Measurements from ENCODE around the gene VPS33A. TPM values are rescaled to one million over a fixed set of nuclear protein-coding genes. Genes with fewer than 3 reads are reported as not detected.
"Not testable (repeated sequence)": the region's sequence is repeated elsewhere in the genome, so short reads cannot be mapped to it uniquely, and the experiment has no call there.

Gene VPS33A
- 17.3 and 23.6 TPM in 2 replicates for total RNA-seq (2014; rRNA removed; shearing (Covaris generic))
- 14.5 and 16.7 TPM in 2 replicates for polyA plus RNA-seq (2014; cell fraction: nucleus; rRNA removed)

DNA sequence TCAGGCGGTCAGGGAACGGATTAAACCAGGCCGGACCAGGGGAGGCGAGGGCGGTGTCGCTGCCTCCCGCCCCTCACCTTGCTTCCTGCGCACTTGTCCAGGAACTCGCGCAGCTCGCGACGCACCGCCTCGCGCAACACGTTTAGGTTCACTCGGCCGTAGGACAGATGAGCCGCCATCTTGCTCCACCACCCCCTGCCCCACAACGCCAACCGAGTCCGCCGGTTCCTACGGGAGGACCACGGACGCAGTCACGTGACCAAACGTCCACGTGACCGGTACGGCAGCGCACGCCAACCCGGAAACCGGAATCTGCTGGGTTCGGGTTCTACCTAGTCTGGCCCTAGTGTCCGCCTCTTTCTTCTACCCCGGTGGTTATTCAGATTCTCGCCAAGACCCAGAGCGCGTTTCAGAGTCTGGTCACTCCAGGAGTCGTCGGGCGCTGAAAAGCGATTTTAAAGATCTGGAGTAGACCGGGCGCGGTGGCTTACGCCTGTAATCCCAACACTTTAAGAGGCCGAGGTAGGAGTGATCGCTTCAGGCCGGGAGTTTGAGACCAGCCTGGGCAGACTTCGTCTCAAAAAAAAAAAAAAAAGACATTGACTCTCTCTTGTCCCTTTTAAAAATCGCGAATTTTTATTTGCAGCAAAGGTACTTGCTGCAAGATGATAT lies at the start of gene VPS33A:
TSS of gene VPS33A (minus strand) at position 265 of the 672 bp plus-strand sequence. CDS start at position 179, 86 bp downstream.
- DNase-seq (ENCODE audit: extremely low read depth, low read depth): peak; percentile 96

DNA sequence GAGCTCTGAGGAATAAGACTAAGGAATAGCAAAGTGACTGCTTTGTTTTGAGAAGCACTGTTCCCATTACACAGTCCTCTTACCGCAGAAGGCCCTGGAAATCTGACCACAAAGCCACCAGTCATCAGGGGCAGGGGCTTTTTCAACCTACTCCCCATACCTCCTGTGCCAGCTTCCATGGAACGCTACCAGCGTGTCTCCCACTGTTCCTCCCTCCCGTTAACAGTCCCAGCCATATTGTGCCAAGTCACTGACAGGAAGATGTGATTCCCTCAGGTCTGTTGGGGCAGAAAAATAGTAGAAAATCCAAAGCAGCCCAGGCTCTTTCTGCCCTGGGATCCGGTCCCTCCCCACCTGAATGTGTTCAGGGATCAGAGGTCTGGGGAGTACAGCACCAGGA lies 46.6 kb upstream of the VPS33A start:
- DNase-seq (ENCODE audit: extremely low read depth, low read depth): no peak

DNA sequence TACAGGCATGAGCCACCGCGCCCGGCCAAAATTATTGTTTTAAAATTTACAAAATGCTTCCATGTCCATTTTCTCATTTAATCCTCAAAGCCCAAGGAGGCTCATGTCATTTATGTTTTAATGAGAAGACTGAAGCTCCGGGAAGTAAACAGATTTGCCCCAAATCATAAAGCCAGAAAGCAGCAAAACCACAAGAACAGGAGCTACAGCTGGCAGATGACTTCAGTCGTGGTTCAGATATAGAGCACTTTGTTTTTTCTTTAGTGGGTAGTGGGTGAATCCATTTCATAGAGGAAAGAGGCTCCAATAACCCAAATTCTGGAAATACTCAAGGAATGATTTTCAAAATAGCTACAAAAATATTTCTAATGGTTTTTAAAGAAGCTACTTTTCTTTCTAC lies 45.4 kb upstream of the VPS33A start:
- no peak for DNase-seq (ENCODE audit: extremely low read depth, low read depth)

DNA sequence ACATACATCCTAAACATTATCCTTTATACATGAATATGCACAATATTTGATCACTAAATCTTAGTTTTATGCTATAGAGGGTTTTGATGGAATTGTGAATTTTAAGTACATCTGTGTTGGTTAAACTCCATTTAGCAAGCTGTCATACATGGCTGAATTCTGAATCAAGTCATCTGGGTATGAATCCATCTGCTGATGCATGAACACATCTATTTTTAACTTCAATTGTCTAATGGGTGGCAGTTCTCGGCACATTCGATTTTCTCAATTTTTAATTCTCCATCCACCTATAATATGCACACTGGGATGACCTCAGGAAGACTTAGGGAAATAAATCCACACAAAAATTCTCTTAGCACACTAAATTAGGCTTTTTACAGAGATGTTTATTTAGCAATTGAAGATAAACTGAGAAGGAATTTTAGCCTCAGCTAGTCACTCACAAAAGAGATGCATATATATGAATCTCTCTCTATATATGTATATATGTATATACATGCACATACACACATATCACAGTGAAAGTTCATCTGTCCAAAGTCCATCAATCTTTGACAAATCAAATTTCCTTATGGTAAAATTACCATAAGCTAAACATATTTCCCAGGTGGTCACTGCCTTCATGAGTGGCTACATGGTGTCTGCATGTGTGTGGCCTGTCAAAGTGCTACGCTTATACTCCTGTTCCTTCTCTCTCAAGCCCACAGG lies 44.5 kb upstream of the VPS33A start:
- no peak for DNase-seq (ENCODE audit: extremely low read depth, low read depth)

DNA sequence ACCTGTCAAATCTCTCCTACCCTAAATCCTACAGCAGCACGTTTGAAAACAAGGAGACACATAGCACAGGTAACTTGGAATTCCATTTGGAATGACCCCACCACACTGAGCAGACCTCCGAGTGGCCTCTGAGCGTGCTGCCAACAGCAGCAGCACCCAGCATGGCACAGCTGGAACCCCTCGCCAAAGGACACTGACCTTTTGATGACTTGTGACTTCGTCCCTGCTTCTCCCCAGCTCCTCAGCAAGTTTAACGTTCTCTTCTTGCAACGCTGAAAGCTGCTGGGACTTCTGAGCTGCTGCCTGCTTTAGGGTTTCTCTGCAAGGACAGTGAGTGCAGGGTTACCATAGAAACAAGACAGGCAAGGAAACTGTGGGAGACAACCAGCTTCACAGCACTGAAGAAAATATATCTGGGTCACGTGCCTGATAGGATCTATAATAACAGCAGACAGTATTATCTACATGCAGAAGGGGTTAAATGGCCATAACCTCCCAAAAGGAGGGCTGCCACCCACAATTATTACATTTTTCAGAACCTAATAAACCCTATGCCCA lies 43.3 kb upstream of the VPS33A start:
- no peak for DNase-seq (ENCODE audit: extremely low read depth, low read depth)

DNA sequence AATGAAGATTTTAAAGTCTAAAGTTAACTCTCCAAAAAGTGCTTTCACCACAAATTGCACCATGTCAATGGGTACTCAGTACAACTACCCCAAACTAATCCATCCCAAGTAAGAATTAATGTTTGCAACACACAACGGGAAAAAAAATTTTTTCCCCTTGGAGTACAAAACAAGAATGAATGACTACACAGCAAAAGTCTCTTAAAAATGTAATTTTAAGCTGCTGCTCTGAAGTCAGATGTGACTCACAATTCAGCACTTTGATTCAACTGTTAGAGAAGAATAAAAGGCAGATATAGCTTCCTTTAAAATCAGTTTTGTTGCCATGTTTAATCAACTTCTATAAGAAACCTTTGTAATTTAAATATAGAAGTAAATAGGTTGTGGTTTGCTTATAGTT lies 42.5 kb upstream of the VPS33A start:
- DNase-seq (ENCODE audit: extremely low read depth, low read depth): no peak

DNA sequence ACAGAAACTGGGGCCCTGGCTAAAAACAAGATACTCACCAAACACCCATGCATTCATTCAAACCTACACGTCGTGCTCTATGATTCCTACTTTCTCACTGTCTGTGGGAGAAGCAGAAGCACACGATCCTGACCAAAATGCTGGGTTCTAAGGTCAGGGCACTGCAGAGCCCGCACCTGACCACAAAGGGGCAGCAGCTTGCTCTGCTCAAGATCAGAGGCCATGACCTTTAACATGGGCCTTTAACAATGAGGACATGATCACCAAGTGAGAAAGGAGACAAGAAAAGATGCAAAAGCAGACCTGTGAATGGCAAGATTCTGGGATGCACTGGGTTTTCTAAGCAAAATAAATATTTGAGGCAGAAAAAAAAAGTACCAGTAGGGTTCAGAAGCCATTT lies 40.1 kb upstream of the VPS33A start:
- no peak for DNase-seq (ENCODE audit: extremely low read depth, low read depth)

DNA sequence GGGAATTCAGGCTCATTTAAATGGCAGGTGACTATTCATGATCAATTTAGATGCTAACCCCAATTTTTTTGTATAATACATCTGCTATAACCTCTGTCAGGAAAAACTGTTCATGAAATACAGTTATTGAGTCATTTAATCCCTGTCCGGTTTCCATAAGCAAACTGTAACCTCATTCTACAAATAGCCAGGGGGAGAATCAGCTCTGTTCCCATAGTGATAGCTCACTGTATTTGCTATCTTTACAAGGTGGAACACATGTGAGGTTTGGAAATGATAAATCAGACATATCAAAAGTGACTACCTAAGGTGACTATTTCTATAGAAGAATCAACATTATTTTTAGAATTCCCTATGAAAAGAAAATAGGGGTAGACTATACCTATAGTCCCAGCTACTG lies 38.6 kb upstream of the VPS33A start:
- no peak for DNase-seq (ENCODE audit: extremely low read depth, low read depth)

DNA sequence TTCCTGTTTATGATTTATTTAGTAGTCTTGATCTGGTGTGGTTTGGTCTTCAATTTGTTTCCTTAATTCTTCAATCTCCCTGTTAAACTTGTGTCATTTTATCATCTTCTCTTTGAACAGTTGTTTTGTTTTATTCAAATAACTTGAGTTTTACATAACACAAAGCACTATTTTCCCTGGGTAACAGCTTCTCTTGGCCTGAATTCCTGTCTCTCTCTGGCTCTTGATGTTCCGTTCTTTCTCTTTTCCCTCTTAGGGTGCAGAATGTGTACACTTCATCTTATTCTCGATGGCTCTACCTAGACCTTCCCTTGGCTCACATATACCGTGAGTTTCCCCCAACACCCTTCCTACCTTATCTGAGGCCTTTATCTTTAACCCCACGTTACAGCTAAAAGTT lies 36.8 kb upstream of the VPS33A start:
- no peak for DNase-seq (ENCODE audit: extremely low read depth, low read depth)

DNA sequence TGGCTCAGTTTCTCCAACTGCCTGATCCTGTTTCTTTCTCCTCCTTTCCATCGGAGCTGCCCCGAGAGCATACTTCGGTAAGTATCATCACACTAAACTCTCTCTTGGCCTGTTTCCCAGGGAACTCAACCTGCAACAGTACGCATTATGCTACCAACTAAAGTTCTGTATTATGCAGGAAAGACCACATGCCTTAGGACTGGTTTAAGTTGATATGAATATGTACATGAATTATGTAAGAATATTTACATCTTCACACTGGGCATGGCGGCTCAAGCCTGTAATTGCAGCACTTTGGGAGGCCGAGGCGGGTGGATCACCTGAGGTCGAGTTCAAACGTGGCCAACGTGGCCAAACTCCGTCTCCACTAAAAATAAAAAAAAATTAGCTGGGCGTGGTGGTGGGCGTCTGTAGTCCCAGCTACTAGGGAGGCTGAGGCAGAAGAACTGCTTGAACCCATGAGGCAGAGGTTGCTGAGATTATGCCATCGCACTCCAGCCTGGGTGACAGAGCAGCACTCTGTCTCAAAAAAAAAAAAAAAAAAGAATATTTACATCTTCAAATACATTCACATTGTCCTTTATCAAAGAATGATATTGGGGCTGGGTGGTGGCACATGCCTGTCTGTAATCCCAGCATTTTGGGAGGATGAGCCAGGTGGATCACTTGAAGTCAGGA lies 31.9 kb upstream of the VPS33A start:
- DNase-seq (ENCODE audit: extremely low read depth, low read depth): no peak

DNA sequence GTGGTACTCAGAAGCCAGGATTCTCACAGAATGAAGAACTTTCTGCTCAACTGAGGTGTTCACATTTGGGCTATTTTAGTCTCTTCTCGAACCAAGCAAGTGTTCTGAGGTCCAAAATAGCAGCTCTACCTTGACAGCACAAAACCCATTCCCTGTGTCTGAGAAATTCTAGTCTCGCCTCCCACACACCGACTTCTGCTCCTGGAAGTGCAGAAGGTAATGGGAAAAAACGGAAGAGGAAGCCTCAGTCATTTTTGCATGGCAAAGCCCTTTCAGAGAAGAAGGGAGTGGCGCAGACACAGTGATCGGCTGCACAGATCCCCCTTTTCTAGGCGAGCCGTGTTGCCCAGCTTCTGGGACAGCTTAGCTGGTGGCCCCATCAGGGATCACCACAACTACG lies 31.2 kb upstream of the VPS33A start:
- DNase-seq (ENCODE audit: extremely low read depth, low read depth): no peak

DNA sequence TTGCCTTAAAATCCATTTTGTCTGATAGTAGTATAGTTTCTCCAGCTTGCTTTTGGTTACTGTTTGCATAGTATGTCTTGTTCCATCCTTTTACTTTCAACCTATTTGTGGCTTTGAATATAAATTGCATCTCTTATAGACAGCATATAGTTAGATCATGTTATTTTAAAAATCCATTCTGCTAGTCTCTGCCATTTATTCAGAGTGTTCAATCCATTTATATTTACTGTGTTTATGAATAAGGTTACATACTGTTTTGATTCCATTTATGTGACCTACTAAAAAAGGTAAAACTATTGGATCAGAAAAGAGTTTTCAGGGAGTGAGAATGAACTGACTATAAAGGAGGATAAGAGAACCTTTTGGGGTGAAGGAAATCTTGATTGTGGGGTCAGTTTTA lies 29.6 kb upstream of the VPS33A start:
- no peak for DNase-seq (ENCODE audit: extremely low read depth, low read depth)

DNA sequence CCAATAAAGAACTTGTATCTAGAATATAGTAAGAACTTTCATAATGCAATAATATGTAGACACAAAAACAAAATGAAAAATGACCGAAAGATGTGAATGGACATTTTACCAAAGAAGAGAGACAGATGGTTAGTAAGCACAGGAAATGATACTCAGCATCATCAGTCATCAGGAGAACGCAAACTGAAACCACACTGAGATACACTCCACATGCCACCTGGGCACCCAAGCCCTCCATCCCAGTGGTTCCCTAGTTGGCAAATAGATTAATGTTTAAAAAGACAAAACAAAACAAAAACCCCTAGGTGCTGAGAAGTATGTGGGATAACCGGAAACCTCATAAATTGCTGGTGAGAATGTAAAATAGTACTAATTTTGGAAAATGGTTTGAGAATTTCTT lies 26.8 kb upstream of the VPS33A start:
- no peak for DNase-seq (ENCODE audit: extremely low read depth, low read depth)

DNA sequence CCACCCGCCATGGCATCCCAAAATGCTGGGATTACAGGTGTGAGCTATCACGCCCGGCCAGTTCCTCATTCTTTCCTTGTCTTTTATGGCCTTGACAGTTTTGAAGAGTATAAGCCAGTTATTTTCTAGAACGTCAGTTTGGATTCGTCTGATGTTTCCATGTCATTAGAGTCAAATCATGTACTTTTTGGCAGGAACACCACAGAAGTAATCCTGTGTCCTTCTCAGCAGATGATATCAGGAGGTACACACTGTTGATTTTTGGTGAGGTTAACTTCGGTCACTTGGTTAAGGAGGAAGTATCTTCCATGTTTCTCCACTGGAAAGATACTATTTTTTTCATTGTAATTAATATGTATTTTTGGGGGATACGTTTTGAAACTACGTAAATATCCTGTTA lies 25.1 kb upstream of the VPS33A start:
- no peak for DNase-seq (ENCODE audit: extremely low read depth, low read depth)

DNA sequence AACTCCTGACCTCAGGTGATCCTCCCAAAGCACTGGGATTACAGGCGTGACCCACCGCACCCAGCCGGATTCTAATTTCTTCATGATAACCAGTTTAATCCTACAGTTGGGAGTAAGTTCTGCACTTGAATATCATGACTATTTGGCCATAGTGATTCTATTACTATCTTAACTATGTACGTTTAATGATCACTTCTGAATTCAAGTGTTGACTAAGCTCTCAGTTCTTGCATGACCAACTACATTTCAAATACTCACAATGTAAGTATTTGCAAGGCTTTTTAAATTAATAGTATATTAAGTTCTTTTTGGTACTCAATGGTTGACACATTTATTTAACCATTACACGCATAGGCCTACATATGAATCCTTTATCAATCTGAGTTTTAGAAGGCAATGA lies 17.4 kb upstream of the VPS33A start:
- DNase-seq (ENCODE audit: extremely low read depth, low read depth): no peak

DNA sequence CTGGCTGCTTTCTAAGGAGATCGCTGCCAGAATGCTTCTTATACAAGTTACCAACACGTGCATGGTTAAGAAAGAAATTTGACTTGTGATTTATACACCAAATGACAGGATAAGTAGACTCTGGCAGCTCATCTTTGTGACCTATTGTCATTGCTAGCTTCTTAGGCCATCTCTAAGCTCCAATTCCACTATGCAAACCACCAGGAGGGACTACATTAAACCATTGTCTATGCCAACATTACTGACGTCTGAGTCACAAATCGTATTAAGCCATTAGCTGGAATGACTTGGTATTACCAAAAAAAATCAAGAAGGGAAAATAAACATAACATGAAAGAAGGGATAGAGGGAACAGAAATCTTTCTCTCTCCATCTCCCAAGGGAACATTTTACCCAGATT lies 15.8 kb upstream of the VPS33A start:
- DNase-seq (ENCODE audit: extremely low read depth, low read depth): no peak

DNA sequence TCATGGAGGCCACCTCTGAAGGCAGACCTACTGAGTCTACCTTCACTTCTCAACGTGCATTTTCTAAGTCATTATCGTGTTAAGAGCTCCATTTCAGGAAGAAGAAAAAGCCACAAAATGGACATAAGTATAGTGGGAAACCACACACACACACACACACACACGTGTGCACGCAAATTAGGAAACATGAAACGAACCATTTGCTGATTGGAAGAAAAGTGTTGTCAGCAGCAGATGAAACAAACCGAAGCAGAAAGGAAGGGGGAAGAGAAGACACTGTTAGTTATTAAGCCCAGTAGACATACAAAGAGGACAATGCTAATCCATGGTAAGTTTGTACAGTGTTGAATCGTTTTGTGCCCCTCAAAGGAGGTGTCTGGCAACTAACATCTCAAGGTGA lies 9.9 kb upstream of the VPS33A start:
- DNase-seq (ENCODE audit: extremely low read depth, low read depth): no peak

DNA sequence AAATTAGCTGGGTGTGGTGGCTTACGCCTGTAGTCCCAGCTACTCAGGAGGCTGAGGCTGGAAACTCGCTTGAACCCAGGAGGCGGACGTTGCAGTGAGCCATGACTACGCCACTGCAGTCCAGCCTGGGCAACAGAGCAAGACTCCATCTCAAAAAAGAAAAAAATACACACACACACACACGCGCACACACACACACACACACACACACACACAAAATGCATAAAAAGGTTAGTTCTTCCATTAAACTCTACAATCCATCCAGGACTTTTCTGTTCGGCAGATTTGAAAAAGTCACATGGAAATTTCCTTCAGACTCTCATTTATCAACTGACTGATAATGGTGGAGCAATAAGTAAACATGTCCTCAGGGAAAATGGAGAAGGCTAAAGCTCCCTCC lies 9.2 kb upstream of the VPS33A start:
- no peak for DNase-seq (ENCODE audit: extremely low read depth, low read depth)

DNA sequence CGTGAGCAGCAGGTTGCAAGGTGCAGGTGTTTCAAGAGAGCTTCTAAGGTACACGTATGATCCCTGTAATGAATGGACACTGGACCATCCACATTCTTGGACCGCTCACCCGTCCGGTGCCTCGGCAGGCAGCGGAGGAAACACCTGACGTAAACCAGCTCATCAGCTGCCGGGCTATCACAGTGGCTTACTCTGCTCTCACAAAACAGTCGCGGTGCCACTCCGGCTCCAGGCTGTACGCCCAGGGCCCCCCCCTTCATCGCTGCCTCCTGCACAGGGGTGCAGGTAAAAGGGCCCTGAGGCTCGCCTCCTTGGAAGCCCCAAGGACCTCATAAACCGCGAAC lies 436 bp downstream of the VPS33A start:
- peak; percentile 9 for DNase-seq (ENCODE audit: extremely low read depth, low read depth)

DNA sequence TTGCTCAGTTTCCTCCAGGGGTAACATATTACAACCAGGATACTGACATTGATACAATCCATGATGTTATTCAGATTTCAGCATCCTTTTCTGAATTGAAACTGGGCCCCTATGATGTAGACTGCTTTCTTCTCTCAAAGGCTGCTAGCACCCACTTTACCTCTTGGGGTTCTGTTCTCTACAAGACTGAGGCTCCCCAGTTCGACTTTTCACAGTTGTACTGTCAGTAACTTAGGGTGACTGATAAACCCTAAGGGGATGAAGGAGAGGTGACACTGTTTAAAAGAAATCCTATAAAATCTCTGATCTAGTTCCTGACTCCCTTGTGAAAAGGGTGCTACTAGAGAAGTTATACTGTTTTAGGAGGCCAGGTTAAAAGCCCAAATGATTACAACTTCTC lies 818 bp downstream of the VPS33A start:
- DNase-seq (ENCODE audit: extremely low read depth, low read depth): no peak

DNA sequence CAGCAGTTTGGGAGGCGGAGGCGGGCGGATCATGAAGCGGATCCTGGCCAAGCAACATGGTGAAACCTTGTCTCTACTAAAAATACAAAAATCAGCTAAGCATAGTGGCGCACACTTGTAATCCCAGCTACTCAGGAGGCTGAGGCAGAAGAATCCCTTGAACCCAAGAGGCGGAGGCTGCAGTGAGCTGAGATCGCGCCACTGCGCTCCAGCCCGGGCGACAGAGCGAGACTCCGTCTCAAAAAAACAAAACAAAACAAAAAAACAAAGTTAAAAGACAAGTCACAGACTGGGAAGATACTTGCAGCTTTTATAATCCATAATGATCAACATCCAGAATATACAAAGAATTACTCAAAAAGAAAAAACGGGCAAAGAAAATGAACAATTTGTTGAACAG lies 5.6 kb downstream of the VPS33A start:
- not testable (repeated sequence) for DNase-seq (ENCODE audit: extremely low read depth, low read depth)

DNA sequence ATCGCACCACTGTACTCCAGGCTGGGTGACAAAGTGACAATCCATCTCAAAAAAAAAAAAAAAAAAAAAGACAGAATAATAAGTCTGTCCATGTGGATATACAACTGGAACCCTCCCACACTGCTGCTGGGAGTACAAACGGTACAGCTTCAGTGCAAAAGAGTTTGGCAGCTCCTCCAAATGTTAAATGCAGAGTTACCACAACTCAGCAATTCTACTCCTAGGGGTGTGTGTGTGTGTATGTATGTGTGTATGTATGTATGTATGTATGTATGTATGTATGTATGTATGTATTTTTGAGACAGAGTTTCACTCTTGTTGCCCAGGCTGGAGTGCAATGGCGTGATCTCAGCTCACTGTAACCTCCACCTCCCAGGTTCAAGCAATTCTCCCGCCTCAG lies 7.4 kb downstream of the VPS33A start:
- not testable (repeated sequence) for DNase-seq (ENCODE audit: extremely low read depth, low read depth)

All from NCI-H460 (cell line).